ENCODE data around the gene PADI1. TPM values are rescaled to one million over a fixed set of nuclear protein-coding genes. Genes with fewer than 3 reads are reported as not detected.
"Not testable (repeated sequence)": the region's sequence is repeated elsewhere in the genome, so short reads cannot be mapped to it uniquely, and the experiment has no call there.

The PADI1 gene
- total RNA-seq, 1 experiment from 2014 or later = 0.24 TPM

- no peak overlapping the region for H4K5ac ChIP-seq (ENCODE audit: insufficient read length, low read depth, low read length)
- H3K23ac ChIP-seq (ENCODE audit: insufficient read length, low read depth, low read length) = no peak overlapping the region
- H3K9me3 Mint-ChIP-seq = no peaks in the 10 kb centered on the region
- no peak overlapping the region for H4K8ac ChIP-seq (replicated peaks; ENCODE audit: insufficient read length, low read depth, low read length)
- no peaks in the 10 kb centered on the region for H3K27me3 Mint-ChIP-seq (ENCODE audit: low read depth)
- H2BK15ac ChIP-seq (ENCODE audit: low read depth, low read length) = no peak overlapping the region
- H3K4me1 Mint-ChIP-seq = peaks cover 12 to 20% of the 10 kb centered on the region in 2 experiments
- peaks cover 4% of the 10 kb centered on the region for H3K23me2 ChIP-seq (ENCODE audit: insufficient read length, low read depth, low read length, poor library complexity, severe bottlenecking)
- no peak overlapping the region for H3K4ac ChIP-seq (ENCODE audit: low read depth, low read length)
- H3K14ac ChIP-seq (ENCODE audit: insufficient read depth, low read length) = no peak overlapping the region
- H2BK20ac ChIP-seq (ENCODE audit: low read depth, low read length, poor library complexity, severe bottlenecking) = no peak overlapping the region
- no CpG with 5 or more reads among the region's 1 CpG for WGBS (ENCODE audit: extremely low coverage, insufficient read length, low lambda C conversion rate)
- no peak overlapping the region for H4K91ac ChIP-seq (ENCODE audit: insufficient read length, low read depth, low read length)
- H3K18ac ChIP-seq (ENCODE audit: insufficient read length, low read depth, low read length) = no peak overlapping the region
- H3K4me2 ChIP-seq (ENCODE audit: insufficient read depth, insufficient read length, low read length) = no peak overlapping the region
- H3K27ac Mint-ChIP-seq = no peak overlapping the region
- H4K20me1 ChIP-seq (ENCODE audit: control insufficient read depth, insufficient read depth, insufficient read length) = no peaks in the 10 kb centered on the region
- H3K36me3 Mint-ChIP-seq (ENCODE audit: insufficient read depth in 1 of 3, low read depth in 3 of 3) = no peaks in the 10 kb centered on the region
- no peak overlapping the region for H3K56ac ChIP-seq (ENCODE audit: insufficient read length, low read depth, low read length)
- no peak overlapping the region for H2BK12ac ChIP-seq (ENCODE audit: insufficient read length, low read depth, low read length)
- H3K79me1 ChIP-seq (ENCODE audit: insufficient read depth, low read depth, low read length, poor library complexity, severe bottlenecking) = no peaks in the 10 kb centered on the region
- H2BK120ac ChIP-seq (ENCODE audit: low read depth, low read length, poor library complexity, severe bottlenecking) = no peak overlapping the region
- no peaks in the 10 kb centered on the region for H3K9me3 ChIP-seq (ENCODE audit: control insufficient read depth, low read depth, low read length)
- TF ChIP-seq, protein P1, sequence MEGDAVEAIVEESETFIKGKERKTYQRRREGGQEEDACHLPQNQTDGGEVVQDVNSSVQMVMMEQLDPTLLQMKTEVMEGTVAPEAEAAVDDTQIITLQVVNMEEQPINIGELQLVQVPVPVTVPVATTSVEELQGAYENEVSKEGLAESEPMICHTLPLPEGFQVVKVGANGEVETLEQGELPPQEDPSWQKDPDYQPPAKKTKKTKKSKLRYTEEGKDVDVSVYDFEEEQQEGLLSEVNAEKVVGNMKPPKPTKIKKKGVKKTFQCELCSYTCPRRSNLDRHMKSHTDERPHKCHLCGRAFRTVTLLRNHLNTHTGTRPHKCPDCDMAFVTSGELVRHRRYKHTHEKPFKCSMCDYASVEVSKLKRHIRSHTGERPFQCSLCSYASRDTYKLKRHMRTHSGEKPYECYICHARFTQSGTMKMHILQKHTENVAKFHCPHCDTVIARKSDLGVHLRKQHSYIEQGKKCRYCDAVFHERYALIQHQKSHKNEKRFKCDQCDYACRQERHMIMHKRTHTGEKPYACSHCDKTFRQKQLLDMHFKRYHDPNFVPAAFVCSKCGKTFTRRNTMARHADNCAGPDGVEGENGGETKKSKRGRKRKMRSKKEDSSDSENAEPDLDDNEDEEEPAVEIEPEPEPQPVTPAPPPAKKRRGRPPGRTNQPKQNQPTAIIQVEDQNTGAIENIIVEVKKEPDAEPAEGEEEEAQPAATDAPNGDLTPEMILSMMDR (conservative IDR thresholded peaks at IDR 0.05) = no peak
- no peaks in the 10 kb centered on the region for H3K79me2 ChIP-seq (ENCODE audit: insufficient read depth, low read length)
- peak; percentile 87 for DNase-seq
- peaks cover 5% of the 10 kb centered on the region; the same call in 1 of the 2 replicates for H3K4me1 ChIP-seq (ENCODE audit: insufficient read depth, low read length)
- no peak overlapping the region for H3K9ac ChIP-seq (ENCODE audit: extremely low read depth, insufficient read length, low read length)
- no peak overlapping the region for H3K27ac ChIP-seq (ENCODE audit: insufficient read length, low read depth, low read length)
- H3K4me3 Mint-ChIP-seq = no peak overlapping the region
- no peaks in the 10 kb centered on the region; the same call in 1 of the 2 replicates for H3K27me3 ChIP-seq (ENCODE audit: insufficient read depth, low read length)
- no peak overlapping the region for H2AFZ ChIP-seq (ENCODE audit: low read length)
- no peak overlapping the region for H2BK5ac ChIP-seq (ENCODE audit: insufficient read length, low read length)
- H3T11ph ChIP-seq (ENCODE audit: low read length) = no peak overlapping the region
- H2AK5ac ChIP-seq (ENCODE audit: insufficient read length, low read length) = no peak overlapping the region
Observed at GRCh38 chr1:17239420-17239819, 34.5 kb downstream of the PADI1 start.

- not testable (repeated sequence) for H2BK5ac ChIP-seq (ENCODE audit: insufficient read length, low read length); H3K27me3 Mint-ChIP-seq (ENCODE audit: low read depth); H2BK20ac ChIP-seq (ENCODE audit: low read depth, low read length, poor library complexity, severe bottlenecking); H3K9me3 Mint-ChIP-seq; H3K9me3 ChIP-seq (ENCODE audit: control insufficient read depth, low read depth, low read length); H3K79me1 ChIP-seq (ENCODE audit: insufficient read depth, low read depth, low read length, poor library complexity, severe bottlenecking); H3K14ac ChIP-seq (ENCODE audit: insufficient read depth, low read length); H2BK120ac ChIP-seq (ENCODE audit: low read depth, low read length, poor library complexity, severe bottlenecking); H3K4me1 ChIP-seq (ENCODE audit: insufficient read depth, low read length); H4K8ac ChIP-seq (replicated peaks; ENCODE audit: insufficient read length, low read depth, low read length); H4K5ac ChIP-seq (ENCODE audit: insufficient read length, low read depth, low read length); H3K23ac ChIP-seq (ENCODE audit: insufficient read length, low read depth, low read length); H3K27ac Mint-ChIP-seq; H3K9ac ChIP-seq (ENCODE audit: extremely low read depth, insufficient read length, low read length); H3K23me2 ChIP-seq (ENCODE audit: insufficient read length, low read depth, low read length, poor library complexity, severe bottlenecking); H3K36me3 Mint-ChIP-seq (ENCODE audit: insufficient read depth in 1 of 3, low read depth in 3 of 3); H2BK12ac ChIP-seq (ENCODE audit: insufficient read length, low read depth, low read length); H3K56ac ChIP-seq (ENCODE audit: insufficient read length, low read depth, low read length); H2BK15ac ChIP-seq (ENCODE audit: low read depth, low read length); H3K18ac ChIP-seq (ENCODE audit: insufficient read length, low read depth, low read length); H3K27ac ChIP-seq (ENCODE audit: insufficient read length, low read depth, low read length); H4K91ac ChIP-seq (ENCODE audit: insufficient read length, low read depth, low read length); H4K20me1 ChIP-seq (ENCODE audit: control insufficient read depth, insufficient read depth, insufficient read length); H3T11ph ChIP-seq (ENCODE audit: low read length); H2AK5ac ChIP-seq (ENCODE audit: insufficient read length, low read length); H3K27me3 ChIP-seq (ENCODE audit: insufficient read depth, low read length); H3K4ac ChIP-seq (ENCODE audit: low read depth, low read length); DNase-seq; H3K79me2 ChIP-seq (ENCODE audit: insufficient read depth, low read length); H2AFZ ChIP-seq (ENCODE audit: low read length)
- Mint-ChIP-seq H3K4me3 (peak overlapping the region in 1 of 2 experiments; percentile 77; a peak in 3 of 5 replicates), H3K4me1 (peaks cover 22 to 38% of the 10 kb centered on the region in 2 experiments)
- WGBS (ENCODE audit: extremely low coverage, insufficient read length, low lambda C conversion rate) = no CpG with 5 or more reads among the region's 28 CpGs
- peak overlapping the region; percentile 56 for H3K4me2 ChIP-seq (ENCODE audit: insufficient read depth, insufficient read length, low read length)
Observed at GRCh38 chr1:17241011-17241779, 36.3 kb downstream of the PADI1 start.

Data from H9 (cell line).